Mesothelial cell of epicardium (in vitro differentiated cells): ENCODE data around the gene CDC42EP5. TPM values are rescaled to one million over a fixed set of nuclear protein-coding genes. Genes with fewer than 3 reads are reported as not detected.

ENCODE experiments used
- DNase-seq, 2 experiments: peaks; one replicate each; pipeline ENCODE4 v3.0.0; 2021; ENCODE audit warnings: low spot score in 2 of 2; ENCODE audit not compliant: unreplicated experiment in 2 of 2
- H3K27ac Mint-ChIP-seq: 2 replicates; pipeline ENCODE4 v1.8.0; 2021; ENCODE audit warnings: mixed read lengths
- H3K27me3 Mint-ChIP-seq: 2 replicates; pipeline ENCODE4 v1.8.0; 2021; ENCODE audit warnings: low read depth, mixed read lengths
- H3K36me3 Mint-ChIP-seq: 2 replicates; pipeline ENCODE4 v1.8.0; 2021; ENCODE audit warnings: mixed read lengths
- H3K4me1 Mint-ChIP-seq: 2 replicates; pipeline ENCODE4 v1.8.0; 2021; ENCODE audit warnings: mixed read lengths
- H3K4me3 Mint-ChIP-seq: 2 replicates; pipeline ENCODE4 v1.8.0; 2021; ENCODE audit warnings: mild to moderate bottlenecking, moderate library complexity, mixed read lengths
- H3K9me3 Mint-ChIP-seq: 2 replicates; pipeline ENCODE4 v1.8.0; 2021; ENCODE audit warnings: mixed read lengths
- CTCF ChIP-seq: fragments of 200-600 bp; sonication (generic); IDR thresholded peaks from one replicate; pipeline ENCODE4 v1.5.0; 2021; ENCODE audit warnings: antibody characterized with exemption; ENCODE audit not compliant: unreplicated experiment
- total RNA-seq: library from RNA; stranded (reverse); gene quantifications from 3 replicates; pipeline ENCODE4 v1.2.1, GENCODE V29; 2021

The CDC42EP5 gene
- total RNA-seq, 1 donor from 2014 or later: 126 TPM

GRCh38 chr19:54461613-54462012, 11.5 kb downstream of the CDC42EP5 start:
- Mint-ChIP-seq H3K27me3 (no peaks in the 10 kb centered on the region), H3K9me3 (no peaks in the 10 kb centered on the region), H3K27ac (peak overlapping the region; percentile 81), H3K36me3 (peaks cover 26% of the 10 kb centered on the region), H3K4me3 (peak overlapping the region; percentile 57), H3K4me1 (peaks cover 21% of the 10 kb centered on the region)
- DNase-seq: no peak
- no peak for TF ChIP-seq CTCF

DNA sequence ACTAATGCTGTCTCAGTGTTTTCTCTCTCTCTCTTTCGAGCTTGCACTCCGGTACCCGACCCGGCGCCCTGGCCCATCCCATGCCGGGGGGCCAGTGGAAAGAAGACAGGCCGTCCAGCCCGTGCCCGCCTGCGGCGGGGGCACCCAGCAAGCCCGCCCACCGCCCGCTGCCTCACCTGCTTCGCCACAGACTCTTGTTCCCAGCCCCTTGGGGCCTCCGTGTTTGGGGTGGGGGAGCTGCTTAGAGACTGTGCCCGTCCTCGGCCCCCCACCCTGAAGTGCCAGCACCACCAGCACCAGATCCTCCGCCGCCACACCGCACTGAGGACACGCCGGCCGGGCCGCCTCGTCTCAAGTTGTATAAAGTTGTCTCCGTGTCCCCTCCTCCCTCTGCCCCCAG, 11.9 kb downstream of the CDC42EP5 start:
- H3K4me1 Mint-ChIP-seq: peaks cover 21% of the 10 kb centered on the region
- no peaks in the 10 kb centered on the region for H3K9me3 Mint-ChIP-seq
- no peaks in the 10 kb centered on the region for H3K27me3 Mint-ChIP-seq
- no peak for TF ChIP-seq CTCF
- H3K27ac Mint-ChIP-seq: no peak overlapping the region
- H3K36me3 Mint-ChIP-seq: peaks cover 22% of the 10 kb centered on the region
- H3K4me3 Mint-ChIP-seq: peak overlapping the region; percentile 57
- no peak for DNase-seq

GRCh38 chr19:54460230-54461005, 12.7 kb downstream of the CDC42EP5 start:
- no peak for TF ChIP-seq CTCF
- DNase-seq: no peak
- Mint-ChIP-seq H3K27me3 (no peaks in the 10 kb centered on the region), H3K36me3 (peaks cover 20% of the 10 kb centered on the region), H3K27ac (peak overlapping the region; percentile 16), H3K9me3 (no peaks in the 10 kb centered on the region), H3K4me3 (no peak overlapping the region), H3K4me1 (peaks cover 21% of the 10 kb centered on the region)

- no peak for TF ChIP-seq CTCF
- H3K27ac Mint-ChIP-seq: peak overlapping the region; percentile 18
- no peak overlapping the region for H3K4me3 Mint-ChIP-seq
- DNase-seq: no peak
- peaks cover 19% of the 10 kb centered on the region for H3K4me1 Mint-ChIP-seq
- H3K9me3 Mint-ChIP-seq: no peaks in the 10 kb centered on the region
- H3K36me3 Mint-ChIP-seq: peaks cover 27% of the 10 kb centered on the region
- no peaks in the 10 kb centered on the region for H3K27me3 Mint-ChIP-seq
Measured at GRCh38 chr19:54459282-54460229, 13.5 kb downstream of the CDC42EP5 start.

GRCh38 chr19:54458648-54459281, 14.3 kb downstream of the CDC42EP5 start:
- Mint-ChIP-seq H3K27ac (no peak overlapping the region), H3K9me3 (no peaks in the 10 kb centered on the region), H3K36me3 (peaks cover 27% of the 10 kb centered on the region), H3K4me3 (no peak overlapping the region), H3K27me3 (no peaks in the 10 kb centered on the region), H3K4me1 (peaks cover 12% of the 10 kb centered on the region)
- no peak for TF ChIP-seq CTCF
- no peak for DNase-seq
